Measurements from ENCODE around the gene ZNF440.
"Not testable (repeated sequence)": the region's sequence is repeated elsewhere in the genome, so short reads cannot be mapped to it uniquely, and the experiment has no call there.

DNA sequence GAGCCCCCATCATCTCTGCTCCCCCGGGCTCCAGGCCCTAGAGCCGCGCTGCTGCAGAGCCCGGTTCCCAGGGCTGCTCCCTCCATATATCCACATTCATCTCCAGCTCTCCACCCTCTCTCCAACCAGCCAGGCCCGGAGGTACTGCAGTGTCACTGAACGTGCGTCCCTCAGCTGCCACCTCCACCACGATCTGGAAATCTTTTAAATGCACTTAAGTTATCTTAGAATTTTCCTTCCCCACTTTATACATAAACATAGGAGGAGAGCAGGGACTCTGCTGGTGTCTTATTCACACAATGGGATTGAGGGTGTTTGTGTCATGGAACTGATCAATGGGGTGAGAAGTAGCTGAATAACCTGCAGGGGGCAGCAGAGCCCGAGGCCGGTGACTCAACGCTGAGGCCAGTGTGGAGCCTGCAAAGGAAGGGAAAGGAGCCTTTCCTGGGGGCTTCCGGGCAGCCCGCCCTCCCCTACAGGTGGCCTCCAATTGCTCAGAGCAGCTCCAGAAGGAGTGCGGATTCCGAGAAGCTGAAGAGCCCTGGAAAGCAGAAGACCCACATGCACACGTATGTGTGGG, 65.7 kb downstream of the ZNF440 start:
- TF ChIP-seq CTCF (conservative IDR thresholded peaks at IDR 0.05 in 1 of 2, IDR thresholded peaks at IDR 0.05 in 1 of 2; ENCODE audit: low read depth in 1 of 2, low read length in 2 of 2), result peak in 1 of 2 donors; percentile 22
- TF ChIP-seq EZH2 (IDR thresholded peaks at IDR 0.05; ENCODE audit: low read length, missing control alignments), result not testable (repeated sequence)

Measured in fibroblast of lung (primary cell).